IMR-90 (cell line): ENCODE data around the gene H3-3A. TPM values are rescaled to one million over a fixed set of nuclear protein-coding genes. Genes with fewer than 3 reads are reported as not detected.

Source experiments
- ATAC-seq: fragments of 200-7000 bp; cut with Tn5 transposase; 2 replicates; pipeline ENCODE4 v1.9.1; 2020; ENCODE audit warnings: low read depth, mild to moderate bottlenecking, moderate library complexity
- BruUV-seq: library from RNA; stranded (reverse); fragments of 400-500 nt; replicated peaks from 2 replicates; lab custom pipeline; 2021; lab: Mats Ljungman, UMichigan
- CTCF ChIA-PET: fragments of 300-600 bp; formaldehyde crosslinking; extraction: SDS; loops from one replicate; lab custom pipeline; 2021; ENCODE audit warnings: antibody characterized with exemption; lab: Yijun Ruan, JAX
- POLR2A ChIA-PET: fragments of 300-600 bp; sonication (Branson Sonifier 250); formaldehyde crosslinking; loops from one replicate; lab custom pipeline; 2022; ENCODE audit warnings: antibody characterized with exemption; ENCODE audit not compliant: unreplicated experiment; lab: Charles Lee
- DNase-seq: peaks from one replicate; pipeline ENCODE4 v3.0.0; 2013
- H2AFZ ChIP-seq: replicated peaks from 2 replicates; pipeline ENCODE3; 2013; ENCODE audit warnings: low read length, mild to moderate bottlenecking; ENCODE audit not compliant: poor library complexity
- H2AK5ac ChIP-seq: 2 replicates; pipeline ENCODE4 v1.6.1; 2013; ENCODE audit warnings: low read depth, low read length, inconsistent platforms
- H2AK9ac ChIP-seq: replicated peaks from 2 replicates; pipeline ENCODE3; 2013; ENCODE audit warnings: mild to moderate bottlenecking, low read depth, low read length, moderate library complexity; ENCODE audit not compliant: poor library complexity
- H2BK120ac ChIP-seq: 2 replicates; pipeline ENCODE4 v1.6.1; 2013; ENCODE audit warnings: low read depth, low read length, inconsistent platforms
- H2BK15ac ChIP-seq: 3 replicates; pipeline ENCODE4 v1.6.1; 2013; ENCODE audit warnings: low read depth, low read length, inconsistent platforms
- H2BK20ac ChIP-seq: 2 replicates; pipeline ENCODE4 v1.6.1; 2013; ENCODE audit warnings: low read depth, mild to moderate bottlenecking, inconsistent platforms, low read length, moderate library complexity
- H2BK5ac ChIP-seq: 2 replicates; pipeline ENCODE4 v1.6.1; 2013; ENCODE audit warnings: mild to moderate bottlenecking, low read depth, low read length, inconsistent platforms; ENCODE audit not compliant: poor library complexity, severe bottlenecking
- H3K14ac ChIP-seq: replicated peaks from 2 replicates; pipeline ENCODE4 v1.6.1; 2013; ENCODE audit warnings: low read depth, low read length, inconsistent platforms
- H3K18ac ChIP-seq: 2 replicates; pipeline ENCODE4 v1.6.1; 2013; ENCODE audit warnings: low read depth, low read length, control low read depth
- H3K23ac ChIP-seq: 2 replicates; pipeline ENCODE4 v1.6.1; 2013; ENCODE audit warnings: low read depth, low read length, inconsistent platforms
- H3K27ac ChIP-seq: 2 replicates; pipeline ENCODE4 v1.5.1; 2013; ENCODE audit warnings: mild to moderate bottlenecking, control low read depth, low read length; ENCODE audit not compliant: insufficient read depth
- H3K27me3 ChIP-seq: 2 replicates; pipeline ENCODE4 v1.6.1; 2013; ENCODE audit warnings: low read length; ENCODE audit not compliant: control insufficient read depth, insufficient read depth
- H3K36me3 ChIP-seq: 2 replicates; pipeline ENCODE4 v1.6.1; 2013; ENCODE audit warnings: low read length, mixed read lengths; ENCODE audit not compliant: control insufficient read depth, insufficient read depth
- H3K4ac ChIP-seq: 2 replicates; pipeline ENCODE4 v1.6.1; 2013; ENCODE audit warnings: low read depth, low read length, inconsistent platforms
- H3K4me1 ChIP-seq: 2 replicates; pipeline ENCODE4 v1.6.1; 2013; ENCODE audit warnings: low read length, mixed read lengths; ENCODE audit not compliant: control insufficient read depth, insufficient read depth
- H3K4me2 ChIP-seq: 2 replicates; pipeline ENCODE4 v1.6.1; 2013; ENCODE audit warnings: low read depth, mild to moderate bottlenecking, control low read depth, low read length, moderate library complexity
- H3K4me3 ChIP-seq: 2 replicates; pipeline ENCODE4 v1.5.1; 2013; ENCODE audit warnings: low read depth, mild to moderate bottlenecking, control low read depth, low read length, moderate library complexity; ENCODE audit not compliant: insufficient read depth
- H3K56ac ChIP-seq: 2 replicates; pipeline ENCODE4 v1.6.1; 2013; ENCODE audit warnings: low read length, inconsistent platforms; ENCODE audit not compliant: insufficient read depth; ENCODE audit errors: extremely low read depth
- H3K79me1 ChIP-seq, 2 experiments: 2 replicates each; pipeline ENCODE4 v1.6.1; 2013; ENCODE audit warnings: low read length in 2 of 2, inconsistent platforms in 1 of 2, low read depth in 1 of 2
- H3K9ac ChIP-seq: 2 replicates; pipeline ENCODE4 v1.6.1; 2013; ENCODE audit warnings: low read depth, low read length, control low read depth
- H3K9me1 ChIP-seq: 2 replicates; pipeline ENCODE4 v1.6.1; 2013; ENCODE audit warnings: low read length, inconsistent platforms; ENCODE audit not compliant: insufficient read depth
- H3K9me3 ChIP-seq: 2 replicates; pipeline ENCODE4 v1.6.1; 2013; ENCODE audit warnings: low read length; ENCODE audit not compliant: control insufficient read depth, insufficient read depth
- H4K20me1 ChIP-seq: 2 replicates; pipeline ENCODE4 v1.6.1; 2013; ENCODE audit warnings: low read length, inconsistent platforms; ENCODE audit not compliant: insufficient read depth
- H4K5ac ChIP-seq: 2 replicates; pipeline ENCODE4 v1.6.1; 2013; ENCODE audit warnings: mild to moderate bottlenecking, low read depth, low read length, control low read depth
- H4K8ac ChIP-seq, 2 experiments: 2 replicates each; pipeline ENCODE4 v1.6.1; 2013; ENCODE audit warnings: low read depth in 2 of 2, low read length in 2 of 2, control low read depth in 1 of 2, inconsistent platforms in 1 of 2
- H4K91ac ChIP-seq: 2 replicates; pipeline ENCODE4 v1.6.1; 2013; ENCODE audit warnings: low read depth, low read length, inconsistent platforms; ENCODE audit not compliant: insufficient read depth
- CEBPB ChIP-seq: IDR thresholded peaks from 2 replicates; pipeline ENCODE4 v1.6.1; 2012; ENCODE audit warnings: low read depth, low read length, improper control_type of control experiment
- CHD1 ChIP-seq: IDR thresholded peaks from 2 replicates; pipeline ENCODE4 v1.6.1; 2012; ENCODE audit warnings: low read depth, low read length, improper control_type of control experiment
- MAFK ChIP-seq: IDR thresholded peaks from 2 replicates; pipeline ENCODE4 v1.6.1; 2012; ENCODE audit warnings: low read depth, low read length, improper control_type of control experiment
- NFE2L2 ChIP-seq: fragments of 150-350 bp; IDR thresholded peaks from 2 replicates; pipeline ENCODE4 v1.6.1; 2016; ENCODE audit warnings: low read depth, mild to moderate bottlenecking, low read length
- RAD21 ChIP-seq: IDR thresholded peaks from 2 replicates; pipeline ENCODE4 v1.6.1; 2012; ENCODE audit warnings: low read length, improper control_type of control experiment
- SMC3 ChIP-seq: fragments of 150-350 bp; IDR thresholded peaks from 2 replicates; pipeline ENCODE4 v1.6.1; 2016; ENCODE audit warnings: low read depth, mild to moderate bottlenecking, antibody characterized with exemption, low read length, moderate library complexity
- WGBS, 2 experiments: methylation state at CpG; one replicate each; pipeline versions ENCODE4 v1.1.5 to v1.1.7; 2013; ENCODE audit warnings: missing lambda C conversion rate in 2 of 2; ENCODE audit not compliant: insufficient read length in 1 of 2; ENCODE audit errors: extremely low coverage in 2 of 2; 5-methylcytosine and 5-hydroxymethylcytosine counted together
- dilution Hi-C: fragments of 300-500 bp; cut with HindIII; formaldehyde crosslinking; loops from one replicate; pipeline ENCODE4 v1.14.3; 2018; ENCODE audit warnings: low sequenced_read_pairs; ENCODE audit not compliant: unreplicated experiment
- in situ Hi-C: fragments of 300-500 bp; cut with MboI; formaldehyde crosslinking; loops from 3 replicates; pipeline ENCODE4 v1.14.3; 2019; ENCODE audit warnings: low sequenced_read_pairs, inconsistent platforms, mixed read lengths
- intact Hi-C: fragments of 100-400 bp; cut with micrococcal nuclease; formaldehyde crosslinking; loops from 2 replicates; pipeline ENCODE4 v1.10.0; 2022
- polyA plus RNA-seq, 3 experiments: library from polyadenylated mRNA; depleted of rRNA; stranded (reverse); fragments of >200 nt; gene quantifications; 2 replicates each; pipeline ENCODE4 v1.2.3, GENCODE V29; 2012; ENCODE audit warnings: low replicate concordance in 1 of 3
- total RNA-seq: library from RNA; depleted of rRNA; stranded (reverse); fragments of >200 nt; gene quantifications from 2 replicates; pipeline ENCODE4 v1.2.3, GENCODE V29; 2012
- TF ChIP-seq, protein P1 (sequence below): fragments of 150-350 bp; IDR thresholded peaks from 2 replicates; pipeline ENCODE4 v1.6.1; 2017; ENCODE audit warnings: mild to moderate bottlenecking, antibody characterized with exemption, low read length, low read depth

The H3-3A gene
- total and polyA plus RNA-seq, 2 of the 4 experiments (the other 2 are of a cell fraction): 188 to 256 TPM

DNA sequence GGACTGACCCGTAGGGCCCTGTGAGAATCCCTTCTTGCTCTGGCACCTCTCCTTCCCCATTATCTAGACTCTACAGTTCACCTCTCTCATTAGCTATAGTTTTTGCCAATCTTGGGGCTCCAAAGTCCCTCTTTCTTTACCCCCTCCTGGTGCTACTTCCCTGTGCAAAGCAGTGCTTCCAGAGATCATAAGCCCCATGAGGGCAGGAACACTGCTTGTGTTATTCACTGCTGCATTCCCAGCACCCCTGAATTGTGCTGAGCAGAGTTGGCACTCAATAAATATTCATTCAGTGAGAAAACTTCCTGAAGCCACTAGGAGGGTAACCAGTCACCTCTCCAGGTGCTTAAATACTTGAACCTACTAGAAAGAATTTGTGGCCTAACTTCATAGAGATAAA lies 2.1 kb upstream of the H3-3A start:
- H3K27me3 ChIP-seq: no peaks in the 10 kb centered on the region
- no peak overlapping the region for H3K27ac ChIP-seq
- no peak overlapping the region for H2BK120ac ChIP-seq
- H4K20me1 ChIP-seq: peaks cover 28% of the 10 kb centered on the region
- H3K9me3 ChIP-seq: no peaks in the 10 kb centered on the region
- no peak overlapping the region for H4K91ac ChIP-seq
- H3K23ac ChIP-seq: no peak overlapping the region
- H2AK5ac ChIP-seq: no peak overlapping the region
- no peak overlapping the region for H3K4me3 ChIP-seq
- no peak overlapping the region for H3K56ac ChIP-seq
- dilution Hi-C loops: no loop called here
- H3K9me1 ChIP-seq: 0 out of 2 replicates have a peak, but pooled peaks cover 4% of the 10 kb centered on the region
- TF ChIP-seq RAD21 (no peak), MAFK (no peak), CEBPB (no peak), CHD1 (no peak), NFE2L2 (no peak), SMC3 (no peak)
- TF ChIP-seq, protein P1, sequence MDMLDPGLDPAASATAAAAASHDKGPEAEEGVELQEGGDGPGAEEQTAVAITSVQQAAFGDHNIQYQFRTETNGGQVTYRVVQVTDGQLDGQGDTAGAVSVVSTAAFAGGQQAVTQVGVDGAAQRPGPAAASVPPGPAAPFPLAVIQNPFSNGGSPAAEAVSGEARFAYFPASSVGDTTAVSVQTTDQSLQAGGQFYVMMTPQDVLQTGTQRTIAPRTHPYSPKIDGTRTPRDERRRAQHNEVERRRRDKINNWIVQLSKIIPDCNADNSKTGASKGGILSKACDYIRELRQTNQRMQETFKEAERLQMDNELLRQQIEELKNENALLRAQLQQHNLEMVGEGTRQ: no peak
- ATAC-seq: no peak
- intact Hi-C loops: loop anchor here (5.0 kb wide), 1 partner anchor 137 kb away; no protein-coding TSS in a partner anchor
- no peak overlapping the region for H4K5ac ChIP-seq
- H3K14ac ChIP-seq: no peak overlapping the region
- in situ Hi-C loops: no loop called here
- no peaks in the 10 kb centered on the region; the same call in 1 of the 2 replicates for H3K4me1 ChIP-seq
- H2BK5ac ChIP-seq: no peak overlapping the region
- ChIA-PET CTCF (no interaction called here), POLR2A (no interaction called here)
- no TSS peak for BruUV-seq
- no peak overlapping the region for H4K8ac ChIP-seq
- no peaks in the 10 kb centered on the region for H3K36me3 ChIP-seq
- H3K4me2 ChIP-seq: no peak overlapping the region
- no peak overlapping the region for H2AFZ ChIP-seq
- H3K79me1 ChIP-seq: peaks cover 0 to 14% of the 10 kb centered on the region in 2 experiments; a peak in 3 of 4 replicates
- H3K9ac ChIP-seq: no peak overlapping the region
- no peak overlapping the region for H3K4ac ChIP-seq
- no CpG with 5 or more reads among the region's 1 CpG for WGBS, 2 experiments
- no peak overlapping the region for H2BK15ac ChIP-seq
- H3K18ac ChIP-seq: no peak overlapping the region
- no peak overlapping the region for H2AK9ac ChIP-seq
- H2BK20ac ChIP-seq: no peak overlapping the region
- no peak for DNase-seq
